ENCODE measurements around the gene EFNA5. TPM values are rescaled to one million over a fixed set of nuclear protein-coding genes. Genes with fewer than 3 reads are reported as not detected.

Gene EFNA5
- total RNA-seq, 4 donors from 2014 or later: 6.8 to 17.9 (median 11.5) TPM

DNA sequence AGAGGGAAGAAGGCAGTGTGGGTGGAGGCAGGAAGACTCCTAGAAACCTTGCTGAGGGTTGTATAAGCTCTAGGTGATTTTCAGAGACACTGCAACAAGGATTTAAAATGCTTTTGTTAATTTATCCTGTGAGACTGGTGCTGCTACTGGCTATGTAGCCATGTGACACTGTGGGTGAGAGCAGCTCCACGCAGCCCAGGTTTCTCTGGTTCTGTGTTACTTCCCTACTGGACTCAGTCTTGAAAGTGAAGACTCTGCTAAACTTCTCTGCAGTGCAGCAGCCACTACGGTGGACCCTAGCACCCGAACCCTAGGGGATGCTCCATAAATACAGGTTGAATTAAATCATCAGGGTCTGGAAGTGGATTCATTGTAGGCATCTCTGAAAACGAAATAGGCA, 25.8 kb upstream of the EFNA5 start:
- no peaks in the 10 kb centered on the region for H3K9me3 ChIP-seq
- no peaks in the 10 kb centered on the region for H3K36me3 ChIP-seq
- no peaks in the 10 kb centered on the region for H3K27me3 ChIP-seq
- intact Hi-C loops (cut with DNase I): no loop called here
- TF ChIP-seq POLR2A (IDR thresholded peaks at IDR 0.05): no peak
- TF ChIP-seq, protein P1, sequence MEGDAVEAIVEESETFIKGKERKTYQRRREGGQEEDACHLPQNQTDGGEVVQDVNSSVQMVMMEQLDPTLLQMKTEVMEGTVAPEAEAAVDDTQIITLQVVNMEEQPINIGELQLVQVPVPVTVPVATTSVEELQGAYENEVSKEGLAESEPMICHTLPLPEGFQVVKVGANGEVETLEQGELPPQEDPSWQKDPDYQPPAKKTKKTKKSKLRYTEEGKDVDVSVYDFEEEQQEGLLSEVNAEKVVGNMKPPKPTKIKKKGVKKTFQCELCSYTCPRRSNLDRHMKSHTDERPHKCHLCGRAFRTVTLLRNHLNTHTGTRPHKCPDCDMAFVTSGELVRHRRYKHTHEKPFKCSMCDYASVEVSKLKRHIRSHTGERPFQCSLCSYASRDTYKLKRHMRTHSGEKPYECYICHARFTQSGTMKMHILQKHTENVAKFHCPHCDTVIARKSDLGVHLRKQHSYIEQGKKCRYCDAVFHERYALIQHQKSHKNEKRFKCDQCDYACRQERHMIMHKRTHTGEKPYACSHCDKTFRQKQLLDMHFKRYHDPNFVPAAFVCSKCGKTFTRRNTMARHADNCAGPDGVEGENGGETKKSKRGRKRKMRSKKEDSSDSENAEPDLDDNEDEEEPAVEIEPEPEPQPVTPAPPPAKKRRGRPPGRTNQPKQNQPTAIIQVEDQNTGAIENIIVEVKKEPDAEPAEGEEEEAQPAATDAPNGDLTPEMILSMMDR (IDR thresholded peaks at IDR 0.05): no peak
- WGBS, 2 donors: 69 to 71% methylated on average over 4 of the region's 4 CpGs
- no peaks in the 10 kb centered on the region for H3K4me1 ChIP-seq
- H3K27ac ChIP-seq: no peak overlapping the region
- H3K4me3 ChIP-seq: no peak overlapping the region
- DNase-seq: no peak

DNA sequence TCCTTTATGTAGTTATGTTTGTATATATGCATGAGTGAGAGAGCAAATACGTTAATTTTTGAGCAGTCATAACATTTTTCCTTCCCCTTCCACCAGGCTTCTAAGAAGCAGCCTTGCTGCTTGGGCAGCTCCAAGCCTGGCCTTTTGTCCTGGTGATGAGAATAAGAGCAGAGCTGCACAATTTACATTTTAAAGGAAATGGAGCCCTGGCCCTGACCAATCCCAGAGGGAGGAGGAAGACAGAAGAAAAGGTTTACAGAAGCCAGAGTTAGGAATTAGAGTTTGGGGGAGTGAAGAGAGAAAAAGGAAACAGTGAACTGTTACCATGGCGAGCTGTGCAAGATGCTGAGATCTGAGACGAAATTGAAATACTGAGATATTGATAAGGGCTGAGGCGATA, 25.3 kb upstream of the EFNA5 start:
- H3K27ac ChIP-seq: no peak overlapping the region
- no peak overlapping the region for H3K4me3 ChIP-seq
- no peak for TF ChIP-seq POLR2A (IDR thresholded peaks at IDR 0.05)
- TF ChIP-seq, protein P1 (IDR thresholded peaks at IDR 0.05): no peak
- WGBS, 2 donors: 59 to 62% methylated on average over 4 of the region's 4 CpGs
- H3K27me3 ChIP-seq: no peaks in the 10 kb centered on the region
- H3K4me1 ChIP-seq: no peaks in the 10 kb centered on the region
- H3K9me3 ChIP-seq: no peaks in the 10 kb centered on the region
- no peak for DNase-seq
- no peaks in the 10 kb centered on the region for H3K36me3 ChIP-seq
- intact Hi-C loops (cut with DNase I): no loop called here

DNA sequence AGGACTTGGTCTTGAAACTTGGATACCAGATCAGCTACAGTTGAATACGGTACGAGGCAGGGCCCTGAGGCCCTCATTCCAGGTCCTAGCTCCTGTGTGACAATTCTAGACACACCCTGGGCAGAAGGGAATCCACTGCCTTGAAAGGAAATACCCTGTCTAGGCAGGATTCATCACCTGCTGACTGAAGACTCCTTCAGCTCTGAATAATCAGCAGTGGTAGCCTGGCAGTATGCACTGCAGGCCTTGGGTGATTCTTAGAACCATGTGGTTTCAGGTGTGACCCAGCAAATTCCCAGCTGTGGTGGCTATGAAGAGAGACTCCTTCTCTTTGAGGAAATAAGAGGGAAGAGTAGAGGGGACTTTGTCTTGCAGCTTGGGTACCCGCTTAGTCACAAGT, 17.2 kb upstream of the EFNA5 start:
- intact Hi-C loops (cut with DNase I): no loop called here
- no peak overlapping the region for H3K27ac ChIP-seq
- H3K4me3 ChIP-seq: no peak overlapping the region
- no peaks in the 10 kb centered on the region for H3K4me1 ChIP-seq
- no peaks in the 10 kb centered on the region for H3K27me3 ChIP-seq
- no peaks in the 10 kb centered on the region for H3K36me3 ChIP-seq
- no peak for DNase-seq
- no peaks in the 10 kb centered on the region for H3K9me3 ChIP-seq
- no peak for TF ChIP-seq POLR2A (IDR thresholded peaks at IDR 0.05)
- TF ChIP-seq, protein P1 (IDR thresholded peaks at IDR 0.05): no peak
- 76 to 82% methylated on average over 3 of the region's 3 CpGs for WGBS, 2 donors

DNA sequence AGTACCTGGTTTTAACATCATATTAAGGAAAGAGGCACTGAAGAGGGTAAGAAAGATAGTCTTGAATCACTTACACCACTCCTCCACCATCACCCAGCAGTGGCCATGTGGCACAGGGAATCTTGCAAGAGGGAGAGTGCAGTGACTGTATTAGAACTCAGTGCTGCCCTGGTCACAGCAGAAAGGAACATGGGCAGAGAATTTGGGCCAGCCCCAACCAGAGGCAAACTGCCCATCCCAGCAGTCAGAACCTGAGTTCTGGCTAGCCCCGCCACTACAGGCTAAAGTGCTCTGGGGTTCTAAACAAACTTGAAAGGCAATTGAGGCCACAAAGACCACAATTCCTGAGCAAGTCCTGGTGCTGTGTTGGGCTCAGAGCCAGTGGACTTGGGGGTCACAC, 16.7 kb upstream of the EFNA5 start:
- Histone ChIP-seq H3K4me3 (no peak overlapping the region), H3K9me3 (no peaks in the 10 kb centered on the region), H3K27me3 (no peaks in the 10 kb centered on the region), H3K27ac (no peak overlapping the region), H3K4me1 (no peaks in the 10 kb centered on the region), H3K36me3 (no peaks in the 10 kb centered on the region)
- intact Hi-C loops (cut with DNase I): no loop called here
- DNase-seq: no peak
- TF ChIP-seq, protein P1 (IDR thresholded peaks at IDR 0.05): no peak
- WGBS, 2 donors: 100% methylated on average over 1 of the region's 1 CpG; no CpG with 5 or more reads in 1 of the 2 donors

DNA sequence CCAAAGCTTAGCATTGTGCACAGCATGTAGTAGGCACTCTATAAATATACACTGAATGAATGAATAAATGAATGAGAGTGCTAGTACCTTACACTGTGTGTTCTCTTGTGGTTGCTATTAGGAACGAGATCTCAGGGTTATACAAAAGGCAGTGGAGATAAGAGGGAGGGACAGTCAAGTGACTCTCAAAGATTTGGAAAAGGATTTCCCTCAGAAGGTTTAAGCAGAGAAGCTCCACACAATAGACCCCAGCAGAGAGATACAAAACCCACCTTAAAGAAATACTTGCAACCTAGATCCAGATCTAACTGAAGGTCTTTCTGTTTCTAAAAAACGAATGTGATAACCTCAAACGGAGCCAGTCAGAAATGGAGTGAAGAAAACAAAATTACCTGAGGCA, 11.8 kb upstream of the EFNA5 start:
- no peak for DNase-seq
- TF ChIP-seq, protein P1 (IDR thresholded peaks at IDR 0.05): no peak
- TF ChIP-seq POLR2A (IDR thresholded peaks at IDR 0.05): no peak
- Histone ChIP-seq H3K4me1 (no peaks in the 10 kb centered on the region), H3K27me3 (peaks cover 0 to 4% (median 0%) of the 10 kb centered on the region in 4 donors), H3K4me3 (no peak overlapping the region), H3K36me3 (no peaks in the 10 kb centered on the region), H3K27ac (no peak overlapping the region), H3K9me3 (no peaks in the 10 kb centered on the region)
- WGBS, 2 donors: 33 to 38% methylated on average over 3 of the region's 3 CpGs
- intact Hi-C loops (cut with DNase I): no loop called here

Measured in esophagus squamous epithelium (tissue), 5 donors.